Hepatocyte (in vitro differentiated cells): ENCODE data around the gene AVEN.

ENCODE experiments used
- CTCF ChIP-seq: fragments of 200-600 bp; sonication (generic); IDR thresholded peaks from 2 replicates; pipeline ENCODE4 v1.5.1; 2016; ENCODE audit warnings: antibody characterized with exemption, mild to moderate bottlenecking; ENCODE audit not compliant: poor library complexity
- EZH2 ChIP-seq: fragments of 200-600 bp; sonication (generic); IDR thresholded peaks from 2 replicates; pipeline ENCODE4 v1.6.1; 2016; ENCODE audit warnings: antibody characterized with exemption, mild to moderate bottlenecking, borderline replicate concordance
- EZH2phosphoT487 ChIP-seq: fragments of 200-600 bp; sonication (generic); IDR thresholded peaks from one replicate; pipeline ENCODE4 v1.6.1; 2018; ENCODE audit warnings: antibody characterized with exemption, mild to moderate bottlenecking, low read depth, moderate library complexity; ENCODE audit not compliant: unreplicated experiment, severe bottlenecking

- TF ChIP-seq CTCF (no peak), EZH2 (no peak), EZH2phosphoT487 (no peak)
Observed at GRCh38 chr15:33956397-33956796, 82.6 kb downstream of the AVEN start.
